Measurements from ENCODE around the gene FOXK1.

Gene FOXK1

DNA sequence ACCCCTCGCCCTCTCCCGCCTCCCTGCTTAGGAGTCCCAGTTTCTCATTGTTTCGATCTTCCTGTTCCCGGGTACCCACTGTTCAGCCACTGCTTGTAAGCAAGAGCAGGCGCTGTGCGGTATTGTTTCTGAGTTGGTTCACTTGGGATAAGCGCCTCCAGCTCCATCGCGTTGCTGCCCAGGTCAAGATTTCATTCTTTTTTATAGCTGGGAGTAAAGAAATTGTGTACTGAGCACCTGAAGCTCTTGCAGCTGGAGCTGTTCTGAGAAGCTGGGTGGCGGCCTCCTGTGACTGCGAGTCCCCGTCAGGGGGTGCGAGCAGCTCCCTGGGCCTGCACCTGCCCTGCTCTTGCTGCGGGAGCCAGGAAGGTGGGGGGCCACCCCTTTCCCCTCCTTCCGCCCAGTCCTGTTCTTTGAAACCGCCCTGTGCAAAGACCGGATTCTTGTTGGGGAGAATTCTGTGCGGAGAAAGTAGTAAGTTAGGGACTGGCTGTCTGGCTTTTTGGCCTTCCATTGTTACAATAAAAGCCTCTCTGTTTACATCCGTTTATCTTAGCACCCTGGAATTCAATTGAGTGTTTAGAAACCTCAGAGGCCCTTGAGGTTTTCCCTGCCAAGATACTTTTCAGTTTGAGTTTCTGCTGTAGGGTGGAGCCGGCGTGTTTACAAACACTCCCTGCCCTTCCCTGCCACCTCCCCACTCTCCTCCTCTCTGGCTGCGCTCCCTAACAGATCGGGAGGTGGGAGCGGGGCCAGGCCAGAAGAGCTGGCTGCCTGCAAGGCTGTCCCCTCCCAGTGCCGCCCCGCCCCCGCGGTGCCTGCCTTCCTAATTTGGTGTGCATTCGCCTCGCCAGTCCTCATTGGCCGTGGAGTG lies 62.5 kb downstream of the FOXK1 start (continued):
- no peak for TF ChIP-seq BCL11A (tag by site-specific recombination; IDR thresholded peaks at IDR 0.05; ENCODE audit: low read depth)
- TF ChIP-seq MZF1 (tag by site-specific recombination; IDR thresholded peaks at IDR 0.05; ENCODE audit: borderline replicate concordance), result no peak
- TF ChIP-seq ZIC2 (tag by site-specific recombination; IDR thresholded peaks at IDR 0.05), result 0 out of 2 replicates have a peak, but pooled peaks have one; percentile 15
- TF ChIP-seq HOXC10 (CRISPR knock-in tag; IDR thresholded peaks at IDR 0.05), result no peak
- TF ChIP-seq GLIS1 (tag by site-specific recombination; IDR thresholded peaks at IDR 0.05), result peak; percentile 87
- TF ChIP-seq ZNF146 (tag by site-specific recombination; IDR thresholded peaks at IDR 0.05), result no peak
- TF ChIP-seq KLF10 (tag by site-specific recombination; IDR thresholded peaks at IDR 0.05), result peak; percentile 55; the same call in 1 of the 2 replicates
- TF ChIP-seq KLF9 (tag by site-specific recombination; IDR thresholded peaks at IDR 0.05; ENCODE audit: low read depth), result peak; percentile 65
- TF ChIP-seq ZNF626 (tag by site-specific recombination; IDR thresholded peaks at IDR 0.05), result no peak
- peak; percentile 52 for TF ChIP-seq SP7 (tag by site-specific recombination; IDR thresholded peaks at IDR 0.05)
- TF ChIP-seq ZNF202 (tag by site-specific recombination; IDR thresholded peaks at IDR 0.05; ENCODE audit: borderline replicate concordance), result no peak
- TF ChIP-seq ZNF26 (tag by site-specific recombination; IDR thresholded peaks at IDR 0.05), result no peak
- no peak for TF ChIP-seq MEIS1 (CRISPR knock-in tag; IDR thresholded peaks at IDR 0.05; ENCODE audit: borderline replicate concordance)
- TF ChIP-seq, protein P1, sequence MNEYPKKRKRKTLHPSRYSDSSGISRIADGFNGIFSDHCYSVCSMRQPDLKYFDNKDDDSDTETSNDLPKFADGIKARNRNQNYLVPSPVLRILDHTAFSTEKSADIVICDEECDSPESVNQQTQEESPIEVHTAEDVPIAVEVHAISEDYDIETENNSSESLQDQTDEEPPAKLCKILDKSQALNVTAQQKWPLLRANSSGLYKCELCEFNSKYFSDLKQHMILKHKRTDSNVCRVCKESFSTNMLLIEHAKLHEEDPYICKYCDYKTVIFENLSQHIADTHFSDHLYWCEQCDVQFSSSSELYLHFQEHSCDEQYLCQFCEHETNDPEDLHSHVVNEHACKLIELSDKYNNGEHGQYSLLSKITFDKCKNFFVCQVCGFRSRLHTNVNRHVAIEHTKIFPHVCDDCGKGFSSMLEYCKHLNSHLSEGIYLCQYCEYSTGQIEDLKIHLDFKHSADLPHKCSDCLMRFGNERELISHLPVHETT (tag by site-specific recombination; IDR thresholded peaks at IDR 0.05), result no peak
- TF ChIP-seq ZNF341 (tag by site-specific recombination; IDR thresholded peaks at IDR 0.05; ENCODE audit: low read depth), result peak; percentile 100
- TF ChIP-seq, protein P2, sequence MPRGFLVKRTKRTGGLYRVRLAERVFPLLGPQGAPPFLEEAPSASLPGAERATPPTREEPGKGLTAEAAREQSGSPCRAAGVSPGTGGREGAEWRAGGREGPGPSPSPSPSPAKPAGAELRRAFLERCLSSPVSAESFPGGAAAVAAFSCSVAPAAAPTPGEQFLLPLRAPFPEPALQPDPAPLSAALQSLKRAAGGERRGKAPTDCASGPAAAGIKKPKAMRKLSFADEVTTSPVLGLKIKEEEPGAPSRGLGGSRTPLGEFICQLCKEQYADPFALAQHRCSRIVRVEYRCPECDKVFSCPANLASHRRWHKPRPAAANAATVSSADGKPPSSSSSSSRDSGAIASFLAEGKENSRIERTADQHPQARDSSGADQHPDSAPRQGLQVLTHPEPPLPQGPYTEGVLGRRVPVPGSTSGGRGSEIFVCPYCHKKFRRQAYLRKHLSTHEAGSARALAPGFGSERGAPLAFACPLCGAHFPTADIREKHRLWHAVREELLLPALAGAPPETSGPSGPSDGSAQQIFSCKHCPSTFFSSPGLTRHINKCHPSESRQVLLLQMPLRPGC (tag by site-specific recombination; IDR thresholded peaks at IDR 0.05), result 0 out of 2 replicates have a peak, but pooled peaks have one; percentile 28
- no peak for TF ChIP-seq PBX3 (CRISPR knock-in tag; IDR thresholded peaks at IDR 0.05)
- TF ChIP-seq, protein P3, sequence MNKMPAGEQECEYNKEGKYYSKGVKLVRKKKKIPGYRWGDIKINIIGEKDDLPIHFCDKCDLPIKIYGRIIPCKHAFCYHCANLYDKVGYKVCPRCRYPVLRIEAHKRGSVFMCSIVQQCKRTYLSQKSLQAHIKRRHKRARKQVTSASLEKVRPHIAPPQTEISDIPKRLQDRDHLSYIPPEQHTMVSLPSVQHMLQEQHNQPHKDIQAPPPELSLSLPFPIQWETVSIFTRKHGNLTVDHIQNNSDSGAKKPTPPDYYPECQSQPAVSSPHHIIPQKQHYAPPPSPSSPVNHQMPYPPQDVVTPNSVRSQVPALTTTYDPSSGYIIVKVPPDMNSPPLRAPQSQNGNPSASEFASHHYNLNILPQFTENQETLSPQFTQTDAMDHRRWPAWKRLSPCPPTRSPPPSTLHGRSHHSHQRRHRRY (tag by site-specific recombination; IDR thresholded peaks at IDR 0.05), result no peak
- no peak for TF ChIP-seq ZNF19 (tag by site-specific recombination; IDR thresholded peaks at IDR 0.05; ENCODE audit: low read depth)
- TF ChIP-seq, protein P4, sequence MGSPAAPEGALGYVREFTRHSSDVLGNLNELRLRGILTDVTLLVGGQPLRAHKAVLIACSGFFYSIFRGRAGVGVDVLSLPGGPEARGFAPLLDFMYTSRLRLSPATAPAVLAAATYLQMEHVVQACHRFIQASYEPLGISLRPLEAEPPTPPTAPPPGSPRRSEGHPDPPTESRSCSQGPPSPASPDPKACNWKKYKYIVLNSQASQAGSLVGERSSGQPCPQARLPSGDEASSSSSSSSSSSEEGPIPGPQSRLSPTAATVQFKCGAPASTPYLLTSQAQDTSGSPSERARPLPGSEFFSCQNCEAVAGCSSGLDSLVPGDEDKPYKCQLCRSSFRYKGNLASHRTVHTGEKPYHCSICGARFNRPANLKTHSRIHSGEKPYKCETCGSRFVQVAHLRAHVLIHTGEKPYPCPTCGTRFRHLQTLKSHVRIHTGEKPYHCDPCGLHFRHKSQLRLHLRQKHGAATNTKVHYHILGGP (tag by site-specific recombination; IDR thresholded peaks at IDR 0.05), result no peak
